Stimulated activated CD8-positive, alpha-beta memory T cell treated with anti-CD3 and anti-CD28 coated beads, Interleukin-15, amount 100 ng/mL, for 4 hours (primary cell): ENCODE results near the gene TDG.
"Not testable (repeated sequence)": the region's sequence is repeated elsewhere in the genome, so short reads cannot be mapped to it uniquely, and the experiment has no call there.

Experiments used
- DNase-seq, 2 donors: peaks; one replicate each; pipeline ENCODE4 v3.0.0-alpha.2; 2020; ENCODE audit warnings: low read depth in 2 of 2

TDG gene

GRCh38 chr12:103960616-103961227 lies 5.0 kb upstream of the TDG start:
- DNase-seq, result no peak

- no peak for DNase-seq
Observed at GRCh38 chr12:103962493-103962892, 3.2 kb upstream of the TDG start.

GRCh38 chr12:103964805-103965204 lies 867 bp upstream of the TDG start:
- DNase-seq, result no peak

GRCh38 chr12:103965255-103965589 lies 450 bp upstream of the TDG start:
- no peak for DNase-seq

- no peak for DNase-seq
Observed at GRCh38 chr12:103966736-103967135, 1.1 kb downstream of the TDG start.

- no peak for DNase-seq
Observed at GRCh38 chr12:103969391-103969790, 3.7 kb downstream of the TDG start.

GRCh38 chr12:103973909-103974308 lies 8.2 kb downstream of the TDG start:
- no peak for DNase-seq

GRCh38 chr12:103975368-103975767 lies 9.7 kb downstream of the TDG start:
- DNase-seq, result no peak

- no peak for DNase-seq
Observed at GRCh38 chr12:103978384-103978982, 12.8 kb downstream of the TDG start.

GRCh38 chr12:103986829-103987228 lies 21.2 kb downstream of the TDG start:
- no peak for DNase-seq

GRCh38 chr12:103994235-103994634 lies 28.6 kb downstream of the TDG start:
- no peak for DNase-seq

- DNase-seq, result no peak
Observed at GRCh38 chr12:103996595-103996994, 30.9 kb downstream of the TDG start.

- no peak for DNase-seq
Observed at GRCh38 chr12:103997286-103997900, 31.7 kb downstream of the TDG start.

- DNase-seq, result no peak
Observed at GRCh38 chr12:103998976-103999375, 33.3 kb downstream of the TDG start.

GRCh38 chr12:104000807-104001434 lies 35.2 kb downstream of the TDG start:
- no peak for DNase-seq

GRCh38 chr12:104002686-104003085 lies 37.0 kb downstream of the TDG start:
- no peak for DNase-seq

- DNase-seq, result no peak
Observed at GRCh38 chr12:104003596-104003995, 37.9 kb downstream of the TDG start.

GRCh38 chr12:104006929-104007328 lies 41.3 kb downstream of the TDG start:
- DNase-seq, result no peak

- DNase-seq, result no peak
Observed at GRCh38 chr12:104010121-104010520, 44.4 kb downstream of the TDG start.

- no peak for DNase-seq
Observed at GRCh38 chr12:104010606-104011169, 45.0 kb downstream of the TDG start.

GRCh38 chr12:104011253-104011652 lies 45.6 kb downstream of the TDG start:
- no peak for DNase-seq

GRCh38 chr12:104012331-104012730 lies 46.7 kb downstream of the TDG start:
- no peak for DNase-seq

- DNase-seq, result not testable (repeated sequence)
Observed at GRCh38 chr12:104021862-104022261, 56.2 kb downstream of the TDG start.
